H1 (cell line): ENCODE data around the gene MYO9B. TPM values are rescaled to one million over a fixed set of nuclear protein-coding genes. Genes with fewer than 3 reads are reported as not detected.
A peak's percentile ranks its signal among the peaks of the same experiment; 100 is the strongest.

Experiments
- CTCF ChIA-PET: fragments of 300-600 bp; sonication (Branson Sonifier 250); formaldehyde crosslinking; loops from one replicate; lab custom pipeline; 2021; ENCODE audit not compliant: partially characterized antibody; lab: Charles Lee
- POLR2A ChIA-PET: fragments of 300-600 bp; sonication (Branson Sonifier 250); formaldehyde crosslinking; loops from one replicate; lab custom pipeline; 2021; ENCODE audit warnings: inconsistent platforms; ENCODE audit not compliant: partially characterized antibody; lab: Charles Lee
- DNase-seq, 2 experiments: peaks; one replicate each; pipeline versions ENCODE4 v3.0.0 to v3.0.0-alpha.2; 2010 to 2022; ENCODE audit warnings: low spot score in 2 of 2, low read depth in 1 of 2, mixed read lengths in 1 of 2
- FAIRE-seq: peaks from 2 replicates; lab custom pipeline; 2011; peaks lifted over from hg19 to GRCh38; lab: Jason Lieb, UNC
- H2AFZ ChIP-seq: 2 replicates; pipeline ENCODE4 v1.8.1; 2012; ENCODE audit warnings: low read length, inconsistent platforms
- H2AK5ac ChIP-seq: 2 replicates; pipeline ENCODE4 v1.6.1; 2013; ENCODE audit warnings: low read depth, low read length
- H2BK120ac ChIP-seq: replicated peaks from 2 replicates; pipeline ENCODE3; 2013; ENCODE audit warnings: low read depth, low read length, inconsistent platforms
- H2BK12ac ChIP-seq: 2 replicates; pipeline ENCODE4 v1.6.1; 2013; ENCODE audit warnings: low read depth, low read length
- H2BK15ac ChIP-seq: 2 replicates; pipeline ENCODE4 v1.6.1; 2013; ENCODE audit warnings: low read length
- H2BK20ac ChIP-seq: 2 replicates; pipeline ENCODE4 v1.6.1; 2013; ENCODE audit warnings: low read length
- H2BK5ac ChIP-seq: 2 replicates; pipeline ENCODE4 v1.6.1; 2013; ENCODE audit warnings: low read depth, low read length
- H3K14ac ChIP-seq: 2 replicates; pipeline ENCODE4 v1.6.1; 2013; ENCODE audit warnings: inconsistent platforms; ENCODE audit not compliant: insufficient read length
- H3K18ac ChIP-seq: 2 replicates; pipeline ENCODE4 v1.6.1; 2013; ENCODE audit warnings: low read length; ENCODE audit errors: extremely low read depth
- H3K23ac ChIP-seq: 2 replicates; pipeline ENCODE4 v1.6.1; 2013; ENCODE audit warnings: inconsistent platforms; ENCODE audit not compliant: insufficient read length
- H3K23me2 ChIP-seq: 2 replicates; pipeline ENCODE4 v1.6.1; 2013; ENCODE audit warnings: low read depth, low read length
- H3K27ac ChIP-seq: 2 replicates; pipeline ENCODE4 v1.6.1; 2011; ENCODE audit warnings: low read depth, low read length, inconsistent platforms
- H3K27me3 ChIP-seq, 4 experiments: replicated peaks in 1 of 4; 1 replicate in 1 of 4; 2 replicates in 3 of 4; pipeline versions ENCODE4 v1.6.1 to v1.8.1; 2011 to 2013; ENCODE audit warnings: low read length in 3 of 4, mild to moderate bottlenecking in 3 of 4, inconsistent platforms in 2 of 4, mixed read lengths in 2 of 4, moderate library complexity in 1 of 4; ENCODE audit not compliant: control insufficient read depth in 3 of 4, insufficient read depth in 3 of 4; ENCODE audit errors: extremely low read depth in 1 of 4
- H3K36me3 ChIP-seq, 4 experiments: 2 replicates each; pipeline versions ENCODE4 v1.6.1 to v1.8.1; 2011 to 2013; ENCODE audit warnings: mild to moderate bottlenecking in 4 of 4, low read length in 3 of 4, moderate library complexity in 2 of 4, control low read depth in 1 of 4, inconsistent platforms in 1 of 4; ENCODE audit not compliant: insufficient read depth in 4 of 4, control insufficient read depth in 2 of 4
- H3K4ac ChIP-seq: replicated peaks from 2 replicates; pipeline ENCODE3; 2013; ENCODE audit warnings: low read length, low read depth, mixed read lengths, inconsistent platforms; ENCODE audit not compliant: insufficient read length
- H3K4me1 ChIP-seq, 4 experiments: replicated peaks in 1 of 4; 1 replicate in 1 of 4; 2 replicates in 3 of 4; pipeline versions ENCODE4 v1.6.1 to v1.8.1; 2011 to 2013; ENCODE audit warnings: low read length in 3 of 4, inconsistent platforms in 2 of 4, mixed read lengths in 1 of 4; ENCODE audit not compliant: insufficient read depth in 4 of 4, control insufficient read depth in 3 of 4
- H3K4me2 ChIP-seq, 2 experiments: 2 replicates each; pipeline versions ENCODE4 v1.6.1 to v1.8.1; 2011 to 2013; ENCODE audit warnings: low read depth in 2 of 2, low read length in 2 of 2, control low read depth in 1 of 2, inconsistent platforms in 1 of 2, mild to moderate bottlenecking in 1 of 2; ENCODE audit not compliant: insufficient read depth in 1 of 2
- H3K4me3 ChIP-seq, 4 experiments: fragments of 200-600, 300-600 bp in 1 of 4; sonication (generic), shearing (Covaris generic), sonication (Bioruptor Twin) in 1 of 4; 2 replicates each; pipeline versions ENCODE4 v1.5.1 to v1.8.1; 2011 to 2016; ENCODE audit warnings: low read length in 4 of 4, low read depth in 3 of 4, control low read depth in 2 of 4, inconsistent platforms in 2 of 4, mild to moderate bottlenecking in 2 of 4, mixed read lengths in 1 of 4, moderate library complexity in 1 of 4; ENCODE audit not compliant: insufficient read depth in 2 of 4; ENCODE audit errors: extremely low read depth in 1 of 4
- H3K56ac ChIP-seq: replicated peaks from 2 replicates; pipeline ENCODE3; 2013; ENCODE audit warnings: low read depth, mild to moderate bottlenecking, mixed read lengths, low read length, inconsistent platforms; ENCODE audit not compliant: insufficient read length
- H3K79me1 ChIP-seq: 2 replicates; pipeline ENCODE4 v1.6.1; 2013; ENCODE audit warnings: low read depth, low read length, control low read depth
- H3K79me2 ChIP-seq, 2 experiments: 2 replicates each; pipeline versions ENCODE4 v1.6.1 to v1.8.1; 2012 to 2013; ENCODE audit warnings: low read length in 2 of 2, mild to moderate bottlenecking in 2 of 2, inconsistent platforms in 1 of 2; ENCODE audit not compliant: insufficient read depth in 2 of 2, control insufficient read depth in 1 of 2
- H3K9ac ChIP-seq, 4 experiments: replicated peaks in 1 of 4; 1 replicate in 1 of 4; 2 replicates in 3 of 4; pipeline versions ENCODE4 v1.6.1 to v1.8.1; 2011 to 2013; ENCODE audit warnings: low read depth in 3 of 4, low read length in 3 of 4, control low read depth in 2 of 4, mild to moderate bottlenecking in 2 of 4, moderate library complexity in 2 of 4, inconsistent platforms in 1 of 4; ENCODE audit errors: extremely low read depth in 1 of 4
- H3K9me3 ChIP-seq, 2 experiments: 2 replicates each; pipeline versions ENCODE4 v1.6.1 to v1.8.1; 2012 to 2013; ENCODE audit warnings: mild to moderate bottlenecking in 2 of 2, moderate library complexity in 2 of 2, control low read depth in 1 of 2, inconsistent platforms in 1 of 2, low read depth in 1 of 2, low read length in 1 of 2, mixed read lengths in 1 of 2; ENCODE audit not compliant: insufficient read depth in 2 of 2
- H4K20me1 ChIP-seq, 2 experiments: replicated peaks in 1 of 2; 2 replicates each; pipeline versions ENCODE3 to v1.8.1; 2011 to 2013; ENCODE audit warnings: inconsistent platforms in 2 of 2, low read length in 2 of 2, mild to moderate bottlenecking in 1 of 2; ENCODE audit not compliant: insufficient read depth in 2 of 2, control insufficient read depth in 1 of 2
- H4K5ac ChIP-seq: 2 replicates; pipeline ENCODE4 v1.6.1; 2013; ENCODE audit warnings: low read length, low read depth, mixed read lengths, inconsistent platforms; ENCODE audit not compliant: insufficient read length
- H4K8ac ChIP-seq: 2 replicates; pipeline ENCODE4 v1.8.0; 2013; ENCODE audit warnings: mild to moderate bottlenecking, moderate library complexity, low read length, inconsistent platforms; ENCODE audit not compliant: insufficient read depth; ENCODE audit errors: extremely low read depth
- H4K91ac ChIP-seq: replicated peaks from 2 replicates; pipeline ENCODE3; 2013; ENCODE audit warnings: low read length, mixed read lengths, inconsistent platforms; ENCODE audit not compliant: insufficient read length
- CBX5 ChIP-seq: fragments of 300-800, 300-1000 bp; sonication (generic); IDR thresholded peaks from 2 replicates; pipeline ENCODE4 v1.7.1; 2016; ENCODE audit warnings: antibody characterized with exemption, low read length, low read depth
- EZH2 ChIP-seq: fragments of 200-600 bp; sonication (generic); IDR thresholded peaks from 2 replicates; pipeline ENCODE4 v1.7.1; 2012; ENCODE audit warnings: low read depth, mild to moderate bottlenecking, moderate library complexity, low read length, inconsistent platforms; ENCODE audit not compliant: severe bottlenecking
- JUN ChIP-seq: IDR thresholded peaks from 2 replicates; pipeline ENCODE4 v1.6.1; 2011; ENCODE audit warnings: low read depth, mild to moderate bottlenecking, improper control_type of control experiment, low read length
- KDM5A ChIP-seq: fragments of 200-600 bp; IDR thresholded peaks from 2 replicates; pipeline ENCODE4 v1.7.1; 2012; ENCODE audit warnings: mild to moderate bottlenecking, low read length, inconsistent platforms, mixed read lengths
- SIRT6 ChIP-seq: IDR thresholded peaks from one replicate; pipeline ENCODE4 v1.7.1; 2012; ENCODE audit warnings: low read length, inconsistent platforms
- SP4 ChIP-seq: IDR thresholded peaks from 2 replicates; pipeline ENCODE4 v1.6.1; 2012; ENCODE audit warnings: low read length, inconsistent platforms
- WGBS, 2 experiments: shearing (Covaris generic) in 1 of 2; methylation state at CpG; one replicate each; pipeline versions ENCODE4 v1.1.6 to v1.1.7; 2013 to 2015; ENCODE audit warnings: low lambda C conversion rate in 2 of 2, mixed read lengths in 2 of 2, inconsistent platforms in 1 of 2, low coverage in 1 of 2, missing lambda C conversion rate in 1 of 2; ENCODE audit not compliant: insufficient replicate concordance in 2 of 2, insufficient coverage in 1 of 2, insufficient read length in 1 of 2; ENCODE audit errors: extremely low coverage in 1 of 2, missing lambda C conversion rate in 1 of 2; 5-methylcytosine and 5-hydroxymethylcytosine counted together
- polyA plus RNA-seq, 7 experiments: library from polyadenylated mRNA; depleted of rRNA in 3 of 7; stranded (reverse) in 5 of 7; unstranded in 2 of 7; fragments of >200 nt in 5 of 7; fragments of 200-250 nt in 2 of 7; gene quantifications; 1 replicate in 5 of 7; 2 replicates in 1 of 7; 4 replicates in 1 of 7; pipeline versions ENCODE4 v1.2.1 to v1.2.3, GENCODE V29; 2011 to 2013; ENCODE audit warnings: missing spikeins in 2 of 7, mixed read lengths in 2 of 7
- total RNA-seq: library from RNA; stranded (reverse); fragmentation: NEBNext Ultra II Directional; extraction: Animal tissue kit (Norgen Biotek cat#: 25700); gene quantifications from 2 replicates; pipeline ENCODE4 v1.2.1, GENCODE V29; 2021
- TF ChIP-seq, protein P1 (sequence below): IDR thresholded peaks from 2 replicates; pipeline ENCODE4 v1.6.1; 2012; ENCODE audit warnings: inconsistent platforms

The MYO9B gene
- total and polyA plus RNA-seq, 2 of the 8 experiments (the other 6 are each of a cell fraction or from before 2014, with no cell fraction given) = 27.6 to 77.1 TPM

DNA sequence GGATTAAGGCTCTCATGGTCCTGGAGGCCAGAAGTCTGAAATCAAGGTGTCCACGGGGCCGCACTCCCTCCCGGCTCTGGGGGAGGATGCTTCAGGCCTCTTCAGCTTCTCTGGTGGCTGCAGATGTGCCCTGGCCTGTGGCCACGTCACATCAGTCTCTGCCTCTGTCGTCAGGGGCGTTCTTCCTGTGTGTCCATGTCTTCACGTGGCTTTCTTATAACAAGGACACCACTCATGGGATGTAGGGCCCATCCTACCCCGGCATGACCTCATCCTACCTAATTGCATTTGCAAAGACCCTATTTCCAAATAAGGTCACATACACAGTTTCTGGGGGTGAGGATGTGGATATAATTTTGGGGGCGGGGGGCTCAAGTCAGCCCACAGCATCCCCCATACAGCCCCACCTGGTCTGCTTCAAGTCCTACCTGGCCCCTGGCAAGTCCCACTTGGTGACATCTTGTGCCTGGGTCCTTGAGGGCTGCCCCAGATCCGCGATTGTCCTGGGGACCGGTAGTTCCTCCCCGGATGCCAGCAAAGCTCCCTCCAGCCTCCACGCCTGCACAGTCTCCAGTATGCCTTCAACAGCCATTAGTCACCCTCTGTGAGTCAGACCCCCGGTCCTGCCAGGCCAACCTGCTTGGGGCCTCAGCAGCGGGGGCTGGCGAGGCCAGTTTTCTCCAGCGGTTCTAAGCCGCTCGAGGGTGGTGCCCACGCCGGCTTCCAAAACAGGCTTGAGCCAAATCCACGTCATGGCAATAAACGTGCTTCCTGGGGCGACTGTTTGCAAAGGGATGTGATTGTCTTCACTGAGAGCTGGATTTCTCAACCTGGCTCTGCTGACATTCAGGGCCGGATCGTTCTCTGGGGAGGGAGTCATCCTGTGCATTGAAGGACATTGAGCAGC lies 32.2 kb downstream of the MYO9B start:
- Histone ChIP-seq H2BK15ac (no peak overlapping the region), H3K9ac (no peak overlapping the region), H3K36me3 (peaks cover 0 to 5% (median 2%) of the 10 kb centered on the region in 4 experiments; a peak in 1 of 8 replicates), H3K4me3 (no peak overlapping the region), H2BK5ac (peak overlapping the region; percentile 60; the same call in 1 of the 2 replicates), H2AFZ (no peak overlapping the region), H3K27ac (no peak overlapping the region), H3K27me3 (no peaks in the 10 kb centered on the region), H3K56ac (no peak overlapping the region), H3K9me3 (peaks cover 0 to 2% of the 10 kb centered on the region in 2 experiments; a peak in 2 of 4 replicates), H2BK12ac (no peak overlapping the region), H2AK5ac (0 out of 2 replicates have a peak overlapping the region, but pooled peaks have one; percentile 13), H3K23me2 (no peaks in the 10 kb centered on the region), H4K5ac (no peak overlapping the region), H4K91ac (peak overlapping the region; percentile 30), H4K8ac (peak overlapping the region; percentile 43), H3K79me2 (no peaks in the 10 kb centered on the region)
- no peak for FAIRE-seq
- TF ChIP-seq CBX5 = no peak
- TF ChIP-seq EZH2 = no peak
- TF ChIP-seq SIRT6 = no peak
- no peak for TF ChIP-seq SP4
- TF ChIP-seq JUN = no peak
- no peak for TF ChIP-seq KDM5A
- TF ChIP-seq, protein P1, sequence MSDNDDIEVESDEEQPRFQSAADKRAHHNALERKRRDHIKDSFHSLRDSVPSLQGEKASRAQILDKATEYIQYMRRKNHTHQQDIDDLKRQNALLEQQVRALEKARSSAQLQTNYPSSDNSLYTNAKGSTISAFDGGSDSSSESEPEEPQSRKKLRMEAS = no peak
- TF ChIP-seq, all 59 proteins: peak for 0
- Histone ChIP-seq H3K4me1 (no peaks in the 10 kb centered on the region), H3K14ac (no peak overlapping the region), H4K20me1 (peaks cover 2 to 11% of the 10 kb centered on the region in 2 experiments), H3K18ac (no peak overlapping the region), H3K79me1 (peaks cover 7% of the 10 kb centered on the region), H3K4ac (no peak overlapping the region), H2BK120ac (no peak overlapping the region), H3K4me2 (no peak overlapping the region), H3K23ac (no peak overlapping the region), H2BK20ac (no peak overlapping the region)
- no peak for DNase-seq
- ChIA-PET CTCF (interaction anchor here (1.1 to 1.9 kb wide), 2 partner anchors 42 to 57 kb away, joined by 3 to 8 read pairs; no protein-coding TSS in a partner anchor), POLR2A (no interaction called here)
- 89% methylated on average over 27 of the region's 27 CpGs; no CpG with 5 or more reads in 1 of the 2 experiments for WGBS, 2 experiments
